Activated T-helper 17 cell treated with anti-CD3 and anti-CD28 coated beads, Interleukin-2, amount 50 U/mL, for 72 hours (primary cell): Measurements from ENCODE around the gene HOXB1. TPM values are rescaled to one million over a fixed set of nuclear protein-coding genes. Genes with fewer than 3 reads are reported as not detected.
"Not testable (repeated sequence)": the region's sequence is repeated elsewhere in the genome, so short reads cannot be mapped to it uniquely, and the experiment has no call there.

ENCODE experiments used
- ATAC-seq: fragments of 150-1000 bp; cut with Tn5 transposase; replicated peaks from 2 replicates; pipeline ENCODE4 v1.10.0; 2021; ENCODE audit warnings: mild to moderate bottlenecking, moderate library complexity
- H3K27ac Mint-ChIP-seq: one replicate; pipeline ENCODE4 v1.8.0; 2022; ENCODE audit warnings: mixed read lengths
- H3K27me3 Mint-ChIP-seq: one replicate; pipeline ENCODE4 v1.8.0; 2022; ENCODE audit warnings: mixed read lengths
- H3K36me3 Mint-ChIP-seq: one replicate; pipeline ENCODE4 v1.8.0; 2022; ENCODE audit warnings: low read depth, mild to moderate bottlenecking, mixed read lengths
- H3K4me1 Mint-ChIP-seq: one replicate; pipeline ENCODE4 v1.8.0; 2022; ENCODE audit warnings: mixed read lengths
- H3K4me3 Mint-ChIP-seq: one replicate; pipeline ENCODE4 v1.8.0; 2022; ENCODE audit warnings: mild to moderate bottlenecking, mixed read lengths
- H3K9me3 Mint-ChIP-seq: one replicate; pipeline ENCODE4 v1.8.0; 2022; ENCODE audit warnings: mixed read lengths
- total RNA-seq, 2 donors: library from RNA; stranded (reverse); gene quantifications; one replicate each; pipeline ENCODE4 v1.2.3, GENCODE V29; 2022

The HOXB1 gene
- total RNA-seq, 2 donors from 2014 or later, result not detected

DNA sequence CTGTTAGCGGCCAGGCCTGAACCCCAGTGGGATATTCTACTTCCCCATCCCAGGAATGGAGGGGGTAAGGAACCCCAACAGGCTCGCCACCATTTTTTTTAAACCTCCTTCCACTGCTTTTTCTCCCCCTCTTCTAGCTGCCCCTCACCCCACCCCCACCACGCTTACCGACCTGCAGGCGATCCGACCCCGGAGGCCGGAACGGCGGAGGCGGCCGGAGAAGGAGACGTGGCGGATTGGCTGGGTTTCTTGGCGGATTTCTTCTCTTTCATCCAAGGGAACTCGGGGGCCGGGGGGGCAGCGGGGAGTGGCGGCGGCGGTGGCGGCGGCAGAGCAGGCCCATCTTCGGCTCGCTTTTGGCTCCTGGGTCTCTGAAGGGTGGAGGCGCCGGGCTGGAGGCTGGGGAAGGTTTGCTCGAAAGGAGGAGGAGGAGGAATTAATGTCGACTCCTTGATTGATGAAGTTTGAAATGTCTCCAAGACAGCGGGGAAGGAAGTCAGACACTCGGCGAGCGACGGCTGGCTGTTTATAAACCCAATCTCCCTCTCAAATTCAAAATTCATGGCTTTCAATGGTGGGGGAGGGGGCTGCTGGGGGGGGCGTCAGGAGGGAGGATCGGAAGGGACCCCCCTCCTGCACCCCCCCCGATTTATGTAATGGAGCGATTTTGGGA is 13.7 kb upstream of the HOXB1 start:
- peak; percentile 2 for ATAC-seq
- H3K27me3 Mint-ChIP-seq, result peaks cover 6% of the 10 kb centered on the region
- peaks cover 21% of the 10 kb centered on the region for H3K4me1 Mint-ChIP-seq
- no peaks in the 10 kb centered on the region for H3K9me3 Mint-ChIP-seq
- H3K4me3 Mint-ChIP-seq, result peak overlapping the region; percentile 98
- peaks cover 23% of the 10 kb centered on the region for H3K36me3 Mint-ChIP-seq
- H3K27ac Mint-ChIP-seq, result peak overlapping the region; percentile 88

DNA sequence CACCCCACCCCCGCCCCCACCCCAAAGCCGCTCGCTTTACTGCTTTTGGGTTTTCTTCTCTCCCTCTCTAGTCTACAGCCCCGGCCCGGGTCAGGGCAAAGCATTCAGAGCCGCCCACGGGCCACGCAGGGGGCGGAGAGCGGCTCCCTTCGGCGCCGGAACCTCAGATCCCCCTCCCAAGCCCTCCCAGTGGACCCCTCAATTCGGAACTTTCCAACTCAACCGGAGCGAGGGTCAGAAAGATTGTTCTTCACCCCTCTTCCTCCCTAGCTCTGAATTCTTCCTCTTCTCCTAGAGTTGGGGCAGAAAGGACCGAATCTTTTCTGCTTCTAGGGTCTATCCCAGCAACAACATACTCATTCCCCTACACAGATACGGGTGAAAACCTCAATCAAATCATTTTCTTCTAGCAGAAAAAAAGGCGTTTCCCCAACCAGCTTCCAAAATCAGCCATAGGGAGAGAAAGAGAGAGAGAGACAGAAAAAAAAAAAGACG is 13.1 kb upstream of the HOXB1 start:
- no peaks in the 10 kb centered on the region for H3K9me3 Mint-ChIP-seq
- peaks cover 6% of the 10 kb centered on the region for H3K27me3 Mint-ChIP-seq
- peak overlapping the region; percentile 98 for H3K4me3 Mint-ChIP-seq
- H3K4me1 Mint-ChIP-seq, result peaks cover 21% of the 10 kb centered on the region
- ATAC-seq, result peak; percentile 54
- H3K36me3 Mint-ChIP-seq, result peaks cover 23% of the 10 kb centered on the region
- peak overlapping the region; percentile 88 for H3K27ac Mint-ChIP-seq

DNA sequence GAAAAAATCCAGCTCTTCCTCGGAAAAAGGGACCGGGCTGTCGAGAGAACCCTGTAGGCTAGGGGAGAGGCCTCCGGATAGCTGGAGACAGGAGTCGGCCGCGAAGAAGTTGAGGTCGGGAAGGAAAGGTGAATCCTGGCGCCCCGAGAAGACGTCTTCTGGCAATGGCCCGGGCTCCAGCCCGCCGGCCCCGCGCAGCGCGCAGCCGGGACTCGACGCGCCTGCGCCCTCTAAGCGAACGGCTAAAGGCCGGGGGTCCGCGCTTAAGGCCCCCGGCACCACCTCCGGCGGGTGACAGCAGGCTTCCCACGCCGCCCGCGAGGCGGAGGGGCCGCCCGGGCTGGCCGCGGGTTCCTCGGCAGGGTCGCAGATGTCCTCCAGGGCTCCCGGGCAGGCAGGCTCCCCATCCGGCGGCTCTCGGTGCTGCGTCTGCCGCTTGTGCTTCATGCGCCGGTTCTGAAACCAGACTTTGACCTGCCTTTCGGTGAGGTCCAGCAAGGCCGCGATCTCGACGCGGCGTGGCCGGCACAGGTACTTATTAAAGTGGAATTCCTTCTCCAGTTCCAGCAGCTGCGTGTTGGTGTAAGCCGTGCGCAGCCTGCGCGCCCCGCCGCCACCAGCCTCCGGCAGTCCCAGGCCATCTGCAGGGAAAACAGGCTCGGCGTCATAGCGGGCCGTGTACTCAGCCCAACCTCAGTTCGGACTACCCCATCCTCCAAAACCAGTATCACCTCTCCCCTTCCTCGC is 12.5 kb upstream of the HOXB1 start:
- Mint-ChIP-seq H3K27ac (peak overlapping the region; percentile 100), H3K4me1 (peaks cover 21% of the 10 kb centered on the region), H3K36me3 (peaks cover 23% of the 10 kb centered on the region), H3K9me3 (no peaks in the 10 kb centered on the region), H3K4me3 (peak overlapping the region; percentile 98), H3K27me3 (peaks cover 6% of the 10 kb centered on the region)
- ATAC-seq, result peak; percentile 56

DNA sequence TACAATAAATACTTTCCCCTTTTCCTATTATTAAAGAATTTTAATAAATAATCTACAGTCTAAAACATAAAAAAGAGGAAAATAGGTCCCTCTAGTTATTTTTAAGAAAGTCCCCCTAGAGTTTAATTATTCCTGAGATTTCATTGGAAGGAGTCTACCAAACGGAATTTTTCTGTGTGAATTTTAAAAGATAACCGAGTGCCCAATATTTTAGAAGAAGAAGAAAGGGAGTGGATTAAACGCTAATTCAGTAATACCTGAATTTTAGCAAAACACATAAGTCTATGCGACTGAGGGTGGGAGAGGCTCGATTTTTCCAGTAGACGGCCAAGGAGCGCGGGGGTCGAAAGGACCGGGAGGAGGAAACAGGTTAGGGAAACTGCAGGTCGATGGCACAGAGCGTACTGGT is 11.9 kb upstream of the HOXB1 start:
- peaks cover 23% of the 10 kb centered on the region for H3K36me3 Mint-ChIP-seq

DNA sequence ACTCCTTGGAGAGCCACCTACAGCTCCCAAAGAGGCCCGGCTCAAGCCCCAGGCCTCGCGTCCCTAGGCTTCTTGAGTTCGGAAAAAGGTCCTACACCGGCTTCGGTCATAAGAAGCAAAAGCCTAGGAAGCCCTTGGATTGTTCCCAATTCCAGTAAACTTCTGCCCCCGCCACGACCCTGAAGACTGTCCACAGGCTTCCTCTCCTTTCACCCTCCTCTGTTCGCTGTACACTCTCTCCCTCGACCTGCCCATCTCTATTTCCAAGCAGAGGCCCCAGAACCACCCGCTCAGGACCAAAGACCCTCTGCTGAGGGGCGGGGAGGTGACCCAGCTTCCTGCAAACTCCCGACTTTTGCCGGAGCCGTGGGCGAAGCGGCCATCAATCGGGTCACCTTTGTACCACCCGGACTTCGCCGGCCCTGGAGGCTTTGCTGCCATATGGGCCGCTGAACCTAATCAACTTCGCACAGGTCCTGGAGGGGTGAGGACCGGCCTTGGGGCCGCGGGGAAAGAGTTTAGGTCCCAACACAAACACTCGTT is 11.4 kb upstream of the HOXB1 start:
- peak overlapping the region; percentile 100 for H3K27ac Mint-ChIP-seq
- peak; percentile 14 for ATAC-seq
- H3K9me3 Mint-ChIP-seq, result no peaks in the 10 kb centered on the region
- peak overlapping the region; percentile 98 for H3K4me3 Mint-ChIP-seq
- peaks cover 16% of the 10 kb centered on the region for H3K4me1 Mint-ChIP-seq
- H3K27me3 Mint-ChIP-seq, result peaks cover 6% of the 10 kb centered on the region
- H3K36me3 Mint-ChIP-seq, result peaks cover 23% of the 10 kb centered on the region

More for the DNA sequence above, 11.9 kb upstream of the HOXB1 start:
- Mint-ChIP-seq H3K27me3 (peaks cover 6% of the 10 kb centered on the region), H3K27ac (peak overlapping the region; percentile 100), H3K4me3 (peak overlapping the region; percentile 98), H3K9me3 (no peaks in the 10 kb centered on the region), H3K4me1 (peaks cover 18% of the 10 kb centered on the region)
- ATAC-seq, result no peak

- peaks cover 6% of the 10 kb centered on the region for H3K27me3 Mint-ChIP-seq
- H3K36me3 Mint-ChIP-seq, result peaks cover 23% of the 10 kb centered on the region
- peak; percentile 42 for ATAC-seq
- peak overlapping the region; percentile 100 for H3K27ac Mint-ChIP-seq
- H3K4me3 Mint-ChIP-seq, result peak overlapping the region; percentile 98
- peaks cover 16% of the 10 kb centered on the region for H3K4me1 Mint-ChIP-seq
- H3K9me3 Mint-ChIP-seq, result no peaks in the 10 kb centered on the region
Observed at GRCh38 chr17:48541577-48542113, 10.8 kb upstream of the HOXB1 start.

- H3K27me3 Mint-ChIP-seq, result peaks cover 6% of the 10 kb centered on the region
- peak; percentile 26 for ATAC-seq
Observed at GRCh38 chr17:48541036-48541576, 10.3 kb upstream of the HOXB1 start.

GRCh38 chr17:48540213-48540612 is 9.4 kb upstream of the HOXB1 start:
- H3K4me3 Mint-ChIP-seq, result peak overlapping the region; percentile 62
- peak overlapping the region; percentile 68 for H3K27ac Mint-ChIP-seq
- peaks cover 6% of the 10 kb centered on the region for H3K27me3 Mint-ChIP-seq

More at GRCh38 chr17:48541036-48541576, 10.3 kb upstream of the HOXB1 start:
- H3K4me1 Mint-ChIP-seq, result peaks cover 15% of the 10 kb centered on the region
- H3K36me3 Mint-ChIP-seq, result peaks cover 23% of the 10 kb centered on the region
- H3K9me3 Mint-ChIP-seq, result no peaks in the 10 kb centered on the region
- H3K4me3 Mint-ChIP-seq, result peak overlapping the region; percentile 98
- peak overlapping the region; percentile 100 for H3K27ac Mint-ChIP-seq

GRCh38 chr17:48539177-48539576 is 8.4 kb upstream of the HOXB1 start:
- Mint-ChIP-seq H3K27ac (no peak overlapping the region), H3K4me3 (no peak overlapping the region), H3K4me1 (peaks cover 7% of the 10 kb centered on the region), H3K27me3 (peaks cover 6% of the 10 kb centered on the region), H3K36me3 (peaks cover 22% of the 10 kb centered on the region), H3K9me3 (no peaks in the 10 kb centered on the region)
- no peak for ATAC-seq

More at GRCh38 chr17:48540213-48540612, 9.4 kb upstream of the HOXB1 start:
- peaks cover 7% of the 10 kb centered on the region for H3K4me1 Mint-ChIP-seq
- no peaks in the 10 kb centered on the region for H3K9me3 Mint-ChIP-seq
- H3K36me3 Mint-ChIP-seq, result peaks cover 23% of the 10 kb centered on the region
- no peak for ATAC-seq

- Mint-ChIP-seq H3K27me3 (peaks cover 2% of the 10 kb centered on the region), H3K27ac (no peak overlapping the region), H3K4me3 (no peak overlapping the region), H3K9me3 (no peaks in the 10 kb centered on the region), H3K36me3 (peaks cover 11% of the 10 kb centered on the region), H3K4me1 (peaks cover 7% of the 10 kb centered on the region)
- no peak for ATAC-seq
Observed at GRCh38 chr17:48537316-48537715, 6.5 kb upstream of the HOXB1 start.

GRCh38 chr17:48535793-48536559 is 5.2 kb upstream of the HOXB1 start:
- H3K4me1 Mint-ChIP-seq, H3K9me3 Mint-ChIP-seq, H3K27me3 Mint-ChIP-seq, H3K27ac Mint-ChIP-seq, ATAC-seq, H3K4me3 Mint-ChIP-seq, H3K36me3 Mint-ChIP-seq: not testable (repeated sequence)

DNA sequence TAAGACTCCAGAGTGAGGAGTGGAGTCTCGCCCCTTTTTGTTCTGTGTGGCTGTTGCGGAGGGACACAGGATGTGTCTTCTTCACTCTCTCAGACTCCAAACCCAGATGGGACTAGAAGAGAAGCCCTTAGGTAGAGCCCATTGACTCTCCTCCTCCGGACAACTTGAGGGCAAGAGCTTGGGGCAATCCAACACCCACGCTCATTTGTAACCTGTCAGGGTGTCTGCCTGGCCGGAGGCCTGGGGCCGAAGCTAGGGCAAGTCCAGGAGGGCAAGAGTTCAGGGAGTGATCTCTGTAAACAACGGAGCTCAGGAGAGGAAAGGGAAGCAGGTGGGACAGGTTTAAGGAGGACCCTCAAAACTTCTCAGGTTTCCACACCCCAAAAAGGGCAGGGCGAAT is 1.4 kb upstream of the HOXB1 start:
- no peak for ATAC-seq
- H3K27ac Mint-ChIP-seq, result no peak overlapping the region

DNA sequence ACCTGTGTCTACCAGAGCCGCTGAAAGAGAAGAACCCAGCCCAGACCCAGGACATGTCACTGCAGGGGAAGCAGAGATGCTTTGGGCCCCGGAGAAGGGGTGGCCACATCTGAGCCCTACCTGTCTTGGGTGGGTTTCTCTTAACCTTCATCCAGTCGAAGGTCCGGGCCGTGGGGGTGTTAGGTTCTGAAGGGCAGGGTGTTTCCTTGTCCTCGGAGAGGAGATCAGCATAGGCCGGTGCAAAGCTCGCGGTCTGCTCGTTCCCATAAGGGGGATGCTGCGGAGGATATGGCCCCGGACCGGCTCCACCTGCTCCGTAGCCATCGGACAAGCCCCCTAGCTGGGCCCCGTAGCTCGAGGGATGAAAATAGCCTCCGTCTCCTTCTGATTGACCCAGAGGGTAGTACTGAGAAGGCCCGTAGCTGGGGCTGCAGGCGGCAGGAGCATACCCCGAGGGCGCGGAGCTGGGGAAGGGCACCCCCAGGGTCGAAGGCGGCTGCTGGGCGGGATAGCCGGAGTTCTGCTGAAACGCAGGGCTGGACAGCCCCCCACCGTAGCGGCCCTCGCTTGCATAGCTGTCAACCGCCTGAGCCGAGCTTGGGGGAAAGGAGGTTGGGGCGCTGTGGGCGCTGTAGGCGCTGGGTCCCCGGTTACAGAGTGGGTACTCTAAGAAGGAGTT is 464 bp downstream of the HOXB1 start:
- no peak for ATAC-seq
- H3K27ac Mint-ChIP-seq, result no peak overlapping the region
- H3K27me3 Mint-ChIP-seq, result peaks cover 12% of the 10 kb centered on the region

More for the DNA sequence above, 1.4 kb upstream of the HOXB1 start:
- Mint-ChIP-seq H3K27me3 (no peaks in the 10 kb centered on the region), H3K4me3 (no peak overlapping the region), H3K36me3 (no peaks in the 10 kb centered on the region), H3K9me3 (no peaks in the 10 kb centered on the region), H3K4me1 (no peaks in the 10 kb centered on the region)

More for the DNA sequence above, 464 bp downstream of the HOXB1 start:
- Mint-ChIP-seq H3K4me3 (no peak overlapping the region), H3K9me3 (no peaks in the 10 kb centered on the region), H3K36me3 (no peaks in the 10 kb centered on the region), H3K4me1 (no peaks in the 10 kb centered on the region)
